ENCODE data around the gene ARSK.

The ARSK gene

GRCh38 chr5:95621839-95622629 is 67.1 kb downstream of the ARSK start:
- no peak overlapping the region for H3K4me3 ChIP-seq (ENCODE audit: control insufficient read depth, low read depth, low read length)
- DNase-seq (ENCODE audit: low read depth): no peak
- no peak for TF ChIP-seq CTCF (IDR thresholded peaks at IDR 0.05; ENCODE audit: control insufficient read depth, insufficient read depth, low read depth, low read length, missing control alignments)

- DNase-seq (ENCODE audit: low read depth): no peak
- no peak for TF ChIP-seq CTCF (IDR thresholded peaks at IDR 0.05; ENCODE audit: control insufficient read depth, insufficient read depth, low read depth, low read length, missing control alignments)
- no peak overlapping the region for H3K4me3 ChIP-seq (ENCODE audit: control insufficient read depth, low read depth, low read length)
Measured at GRCh38 chr5:95623706-95624105, 68.8 kb downstream of the ARSK start.

- DNase-seq (ENCODE audit: low read depth): no peak
- no peak overlapping the region for H3K4me3 ChIP-seq (ENCODE audit: control insufficient read depth, low read depth, low read length)
- TF ChIP-seq CTCF (IDR thresholded peaks at IDR 0.05; ENCODE audit: control insufficient read depth, insufficient read depth, low read depth, low read length, missing control alignments): no peak
Measured at GRCh38 chr5:95624368-95624767, 69.5 kb downstream of the ARSK start.

GRCh38 chr5:95626701-95627100 is 71.8 kb downstream of the ARSK start:
- H3K4me3 ChIP-seq (ENCODE audit: control insufficient read depth, low read depth, low read length): no peak overlapping the region
- no peak for DNase-seq (ENCODE audit: low read depth)
- no peak for TF ChIP-seq CTCF (IDR thresholded peaks at IDR 0.05; ENCODE audit: control insufficient read depth, insufficient read depth, low read depth, low read length, missing control alignments)

GRCh38 chr5:95627971-95628810 is 73.3 kb downstream of the ARSK start:
- H3K4me3 ChIP-seq (ENCODE audit: control insufficient read depth, low read depth, low read length): no peak overlapping the region
- TF ChIP-seq CTCF (IDR thresholded peaks at IDR 0.05; ENCODE audit: control insufficient read depth, insufficient read depth, low read depth, low read length, missing control alignments): no peak

GRCh38 chr5:95628933-95629332 is 74.0 kb downstream of the ARSK start:
- H3K4me3 ChIP-seq (ENCODE audit: control insufficient read depth, low read depth, low read length): no peak overlapping the region
- no peak for TF ChIP-seq CTCF (IDR thresholded peaks at IDR 0.05; ENCODE audit: control insufficient read depth, insufficient read depth, low read depth, low read length, missing control alignments)
- no peak for DNase-seq (ENCODE audit: low read depth)

More at GRCh38 chr5:95627971-95628810, 73.3 kb downstream of the ARSK start:
- no peak for DNase-seq (ENCODE audit: low read depth)

Data from AG09309 (cell line).